Neural progenitor cell (in vitro differentiated cells): ENCODE results near the gene HCFC2. TPM values are rescaled to one million over a fixed set of nuclear protein-coding genes. Genes with fewer than 3 reads are reported as not detected.

ENCODE experiments used
- DNase-seq: peaks from one replicate; pipeline ENCODE4 v3.0.0-alpha.2; 2016; ENCODE audit warnings: low spot score
- H2AFZ ChIP-seq: fragments of 200-600 bp; sonication (generic); replicated peaks from 2 replicates; pipeline ENCODE4 v1.6.1; 2016; ENCODE audit warnings: antibody characterized with exemption
- H3F3A ChIP-seq: fragments of 200-600 bp; sonication (generic); 2 replicates; pipeline ENCODE4 v1.6.1; 2016; ENCODE audit warnings: antibody characterized with exemption, low read depth
- H3K27ac ChIP-seq: fragments of 200-600 bp; sonication (generic); 2 replicates; pipeline ENCODE4 v1.5.1; 2016; ENCODE audit warnings: mild to moderate bottlenecking
- H3K27me3 ChIP-seq: fragments of 200-600 bp; sonication (generic); 2 replicates; pipeline ENCODE4 v1.6.1; 2016; ENCODE audit warnings: mild to moderate bottlenecking, moderate library complexity
- H3K36me3 ChIP-seq: fragments of 200-600 bp; sonication (generic); 2 replicates; pipeline ENCODE4 v1.5.1; 2016
- H3K4me1 ChIP-seq: fragments of 200-600 bp; sonication (generic); 2 replicates; pipeline ENCODE4 v1.6.1; 2016; ENCODE audit warnings: mixed run types
- H3K4me2 ChIP-seq: fragments of 200-600 bp; sonication (generic); 2 replicates; pipeline ENCODE4 v1.6.1; 2016
- H3K4me3 ChIP-seq: fragments of 200-600 bp; sonication (generic); 2 replicates; pipeline ENCODE4 v1.5.1; 2016
- H3K79me2 ChIP-seq: fragments of 200-600 bp; sonication (generic); 2 replicates; pipeline ENCODE4 v1.6.1; 2016; ENCODE audit warnings: low read depth
- H3K9ac ChIP-seq: fragments of 200-600 bp; sonication (generic); 2 replicates; pipeline ENCODE4 v1.6.1; 2016
- H3K9me3 ChIP-seq: fragments of 200-600 bp; sonication (generic); 2 replicates; pipeline ENCODE4 v1.5.1; 2016; ENCODE audit warnings: low read depth
- H4K20me1 ChIP-seq: fragments of 200-600 bp; sonication (generic); 2 replicates; pipeline ENCODE4 v1.6.1; 2016; ENCODE audit warnings: low read depth
- H3K27ac Mint-ChIP-seq: 3 replicates; pipeline ENCODE4 v1.8.0; 2021; ENCODE audit warnings: mixed read lengths
- H3K27me3 Mint-ChIP-seq: 2 replicates; pipeline ENCODE4 v1.8.0; 2022; ENCODE audit warnings: low read depth, mild to moderate bottlenecking, inconsistent platforms, moderate library complexity, mixed read lengths; ENCODE audit not compliant: insufficient read depth
- H3K36me3 Mint-ChIP-seq: 3 replicates; pipeline ENCODE4 v1.8.0; 2021; ENCODE audit warnings: mixed read lengths
- H3K4me1 Mint-ChIP-seq: 3 replicates; pipeline ENCODE4 v1.8.0; 2021; ENCODE audit warnings: mixed read lengths
- H3K4me3 Mint-ChIP-seq: 3 replicates; pipeline ENCODE4 v1.8.0; 2021; ENCODE audit warnings: mild to moderate bottlenecking, moderate library complexity, mixed read lengths
- H3K9me3 Mint-ChIP-seq: 3 replicates; pipeline ENCODE4 v1.8.0; 2020; ENCODE audit warnings: mixed read lengths
- CTCF ChIP-seq: fragments of 200-600 bp; sonication (generic); IDR thresholded peaks from 2 replicates; pipeline ENCODE4 v1.5.1; 2017; ENCODE audit warnings: antibody characterized with exemption, mild to moderate bottlenecking
- EZH2 ChIP-seq: fragments of 200-600 bp; sonication (generic); IDR thresholded peaks from 2 replicates; pipeline ENCODE4 v1.6.1; 2017; ENCODE audit warnings: antibody characterized with exemption, mild to moderate bottlenecking, moderate library complexity
- EZH2phosphoT487 ChIP-seq: fragments of 200-600 bp; sonication (generic); IDR thresholded peaks from 2 replicates; pipeline ENCODE4 v1.6.1; 2017; ENCODE audit warnings: antibody characterized with exemption
- total RNA-seq: library from RNA; depleted of rRNA; stranded (reverse); fragments of >200 nt; gene quantifications from 2 replicates; pipeline ENCODE4 v1.2.3, GENCODE V29; 2015; ENCODE audit warnings: low replicate concordance

The HCFC2 gene
- total RNA-seq, 1 donor from 2014 or later, result 4.6 TPM

DNA sequence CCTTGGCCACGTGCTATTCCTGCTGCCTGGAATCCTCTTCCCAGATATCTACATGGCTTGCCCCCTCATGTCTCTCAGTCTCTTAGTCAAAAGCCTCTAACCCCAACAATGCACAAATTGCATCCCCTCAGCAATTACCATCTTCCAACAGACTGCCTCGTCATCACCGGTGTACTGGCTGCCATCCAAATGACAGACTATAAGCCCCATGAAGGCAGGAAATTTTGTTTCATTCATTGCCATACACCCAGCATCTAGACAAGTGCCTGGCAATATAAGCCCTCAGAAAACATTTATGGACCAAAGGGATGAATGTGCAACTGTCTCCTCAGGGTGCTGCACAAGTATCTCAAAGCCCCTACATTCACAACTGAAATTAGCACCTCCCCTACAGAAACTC is 20.2 kb upstream of the HCFC2 start:
- Histone ChIP-seq H4K20me1 (no peaks in the 10 kb centered on the region), H3K79me2 (no peaks in the 10 kb centered on the region), H2AFZ (no peak overlapping the region), H3K4me1 (peaks cover 12% of the 10 kb centered on the region), H3K9ac (no peak overlapping the region), H3K4me3 (no peak overlapping the region), H3K27ac (no peak overlapping the region), H3K9me3 (no peaks in the 10 kb centered on the region), H3K36me3 (no peaks in the 10 kb centered on the region), H3K4me2 (no peak overlapping the region), H3K27me3 (peaks cover 12% of the 10 kb centered on the region), H3F3A (no peaks in the 10 kb centered on the region)
- H3K4me1 Mint-ChIP-seq, result peaks cover 9% of the 10 kb centered on the region
- peaks cover 2% of the 10 kb centered on the region for H3K27me3 Mint-ChIP-seq
- DNase-seq, result no peak
- no peaks in the 10 kb centered on the region for H3K9me3 Mint-ChIP-seq
- H3K4me3 Mint-ChIP-seq, result no peak overlapping the region
- no peak for TF ChIP-seq EZH2
- no peak for TF ChIP-seq EZH2phosphoT487
- TF ChIP-seq CTCF, result no peak
- H3K36me3 Mint-ChIP-seq, result no peaks in the 10 kb centered on the region
- no peak overlapping the region for H3K27ac Mint-ChIP-seq

DNA sequence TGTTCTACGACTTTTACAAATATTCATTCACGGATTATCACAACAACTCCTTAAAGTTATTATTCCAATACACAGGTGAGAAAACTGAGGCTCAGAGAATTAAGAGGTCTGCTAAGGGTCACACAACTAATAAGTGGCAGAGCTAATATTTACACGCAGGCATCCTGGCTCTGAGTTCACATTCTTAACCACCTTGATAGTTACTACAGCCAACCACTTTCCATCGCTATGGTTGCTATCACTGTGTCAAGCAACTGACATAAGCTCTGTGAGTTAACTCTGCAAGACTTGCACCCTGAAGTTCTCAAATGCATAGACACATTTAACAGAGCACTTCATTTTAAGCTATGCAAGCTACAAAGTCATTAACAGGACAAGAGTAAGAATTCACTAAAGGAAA is 18.0 kb upstream of the HCFC2 start:
- peaks cover 6% of the 10 kb centered on the region for H3F3A ChIP-seq

GRCh38 chr12:104048162-104048561 is 16.2 kb upstream of the HCFC2 start:
- DNase-seq, result no peak
- no peak overlapping the region for H3K4me3 Mint-ChIP-seq
- TF ChIP-seq CTCF (no peak), EZH2phosphoT487 (no peak), EZH2 (no peak)
- Histone ChIP-seq H4K20me1 (no peaks in the 10 kb centered on the region), H3K27me3 (peaks cover 33% of the 10 kb centered on the region), H3F3A (peaks cover 6% of the 10 kb centered on the region), H3K9ac (no peak overlapping the region), H3K27ac (no peak overlapping the region), H2AFZ (no peak overlapping the region), H3K36me3 (no peaks in the 10 kb centered on the region), H3K4me3 (no peak overlapping the region), H3K4me2 (no peak overlapping the region), H3K79me2 (no peaks in the 10 kb centered on the region), H3K9me3 (no peaks in the 10 kb centered on the region), H3K4me1 (peaks cover 16% of the 10 kb centered on the region)
- H3K27me3 Mint-ChIP-seq, result peaks cover 11% of the 10 kb centered on the region
- H3K36me3 Mint-ChIP-seq, result no peaks in the 10 kb centered on the region
- no peaks in the 10 kb centered on the region for H3K9me3 Mint-ChIP-seq
- H3K27ac Mint-ChIP-seq, result no peak overlapping the region
- H3K4me1 Mint-ChIP-seq, result peaks cover 15% of the 10 kb centered on the region

More for the DNA sequence above, 18.0 kb upstream of the HCFC2 start:
- Mint-ChIP-seq H3K4me3 (no peak overlapping the region), H3K4me1 (peaks cover 15% of the 10 kb centered on the region), H3K27me3 (peaks cover 10% of the 10 kb centered on the region), H3K27ac (no peak overlapping the region), H3K9me3 (no peaks in the 10 kb centered on the region), H3K36me3 (no peaks in the 10 kb centered on the region)
- DNase-seq, result no peak
- Histone ChIP-seq H3K9me3 (no peaks in the 10 kb centered on the region), H3K27ac (no peak overlapping the region), H3K4me3 (no peak overlapping the region), H3K4me2 (no peak overlapping the region), H3K27me3 (peaks cover 33% of the 10 kb centered on the region), H3K9ac (no peak overlapping the region), H4K20me1 (no peaks in the 10 kb centered on the region), H3K36me3 (no peaks in the 10 kb centered on the region), H2AFZ (no peak overlapping the region), H3K4me1 (peaks cover 16% of the 10 kb centered on the region), H3K79me2 (no peaks in the 10 kb centered on the region)
- TF ChIP-seq EZH2 (no peak), CTCF (no peak), EZH2phosphoT487 (no peak)
